ENCODE measurements around the gene ZSCAN18.
"Not testable (repeated sequence)": the region's sequence is repeated elsewhere in the genome, so short reads cannot be mapped to it uniquely, and the experiment has no call there.

Gene ZSCAN18, protein sequence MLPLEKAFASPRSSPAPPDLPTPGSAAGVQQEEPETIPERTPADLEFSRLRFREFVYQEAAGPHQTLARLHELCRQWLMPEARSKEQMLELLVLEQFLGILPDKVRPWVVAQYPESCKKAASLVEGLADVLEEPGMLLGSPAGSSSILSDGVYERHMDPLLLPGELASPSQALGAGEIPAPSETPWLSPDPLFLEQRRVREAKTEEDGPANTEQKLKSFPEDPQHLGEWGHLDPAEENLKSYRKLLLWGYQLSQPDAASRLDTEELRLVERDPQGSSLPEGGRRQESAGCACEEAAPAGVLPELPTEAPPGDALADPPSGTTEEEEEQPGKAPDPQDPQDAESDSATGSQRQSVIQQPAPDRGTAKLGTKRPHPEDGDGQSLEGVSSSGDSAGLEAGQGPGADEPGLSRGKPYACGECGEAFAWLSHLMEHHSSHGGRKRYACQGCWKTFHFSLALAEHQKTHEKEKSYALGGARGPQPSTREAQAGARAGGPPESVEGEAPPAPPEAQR

DNA sequence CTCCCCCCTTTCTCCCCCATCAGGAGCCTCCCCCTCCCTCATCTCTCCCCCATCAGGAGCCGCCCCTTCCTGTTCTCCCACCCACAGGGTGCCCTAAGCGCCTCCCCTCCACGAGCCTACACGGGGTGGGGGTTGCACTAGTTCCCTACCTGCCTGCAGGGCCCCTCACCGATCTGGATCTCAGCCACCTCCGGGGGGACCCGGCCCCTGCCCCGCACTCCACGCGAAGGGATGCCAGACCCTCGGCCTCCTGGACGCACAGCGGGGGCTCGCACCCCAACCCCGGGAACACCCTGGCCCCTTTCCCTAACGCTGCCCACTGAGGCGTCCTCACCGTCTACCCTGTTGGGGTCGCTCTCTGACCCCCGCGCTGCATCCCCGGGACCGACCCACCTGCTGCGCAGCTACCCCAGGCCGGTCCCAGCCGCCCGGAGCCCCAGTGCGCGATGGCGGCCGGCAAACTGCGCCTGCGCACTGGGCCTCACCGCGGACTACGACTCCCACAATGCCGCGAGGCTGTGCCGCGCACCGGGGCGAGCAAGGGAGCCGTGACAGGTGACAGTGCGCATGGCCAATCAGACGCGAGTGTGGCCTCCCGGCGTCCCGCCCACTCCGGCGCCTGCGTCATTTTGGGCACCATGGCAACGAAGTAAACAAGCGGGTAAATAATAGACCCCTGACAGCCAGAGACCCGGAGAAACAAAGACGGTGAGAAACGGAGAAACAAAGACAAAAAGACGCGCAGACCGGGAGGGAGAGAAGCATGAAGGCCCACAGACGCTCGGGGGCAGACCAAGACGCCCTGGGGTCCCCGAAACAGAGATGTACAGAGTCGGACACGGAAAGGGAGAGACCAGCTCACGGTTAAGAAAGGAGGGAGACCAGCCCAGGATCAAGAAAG, at the start of gene ZSCAN18:
Gene ZSCAN18 (minus strand): TSS at position 451 of the 901 bp plus-strand sequence. CDS start 7,964 bp downstream, outside the sequence.
- DNase-seq (ENCODE audit: low read depth in 3 of 3, low spot score in 1 of 3) = peak; percentile 86 to 93 (median 91)

DNA sequence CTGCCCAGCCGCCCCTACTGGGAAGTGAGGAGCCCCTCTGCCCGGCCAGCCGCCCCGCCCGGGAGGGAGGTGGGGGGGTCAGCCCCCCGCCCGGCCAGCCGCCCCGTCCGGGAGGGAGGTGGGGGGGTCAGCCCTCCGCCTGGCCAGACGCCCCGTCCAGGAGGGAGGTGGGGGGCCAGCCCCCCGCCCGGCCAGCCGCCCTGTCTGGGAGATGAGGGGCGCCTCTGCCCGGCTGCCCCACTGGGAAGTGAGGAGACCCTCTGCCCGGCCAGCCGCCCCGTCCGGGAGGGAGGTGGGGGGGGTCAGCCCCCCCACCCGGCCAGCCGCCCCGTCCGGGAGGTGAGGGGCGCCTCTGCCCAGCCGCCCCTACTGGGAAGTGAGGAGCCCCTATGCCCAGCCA, 49.4 kb upstream of the ZSCAN18 start:
- not testable (repeated sequence) for DNase-seq (ENCODE audit: low read depth in 3 of 3, low spot score in 1 of 3)

DNA sequence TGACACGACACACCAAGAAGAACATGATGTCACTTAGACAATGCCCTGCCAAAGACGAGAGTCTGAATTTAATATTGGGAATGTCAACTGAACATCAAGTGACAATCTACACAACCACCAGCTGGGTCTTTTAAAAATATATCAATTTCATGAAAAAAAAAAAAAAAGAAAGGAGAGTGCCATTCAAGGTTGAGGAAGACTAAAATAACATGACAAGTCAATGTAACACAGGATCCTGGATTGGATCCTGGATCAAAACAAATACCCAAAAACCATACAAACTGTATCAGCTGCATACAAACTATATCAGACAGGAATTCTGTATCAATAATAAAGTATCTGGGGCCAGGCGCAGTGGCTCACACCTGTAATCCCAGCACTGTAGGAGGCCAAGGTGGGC, 47.8 kb upstream of the ZSCAN18 start:
- DNase-seq (ENCODE audit: low read depth in 3 of 3, low spot score in 1 of 3) = no peak

DNA sequence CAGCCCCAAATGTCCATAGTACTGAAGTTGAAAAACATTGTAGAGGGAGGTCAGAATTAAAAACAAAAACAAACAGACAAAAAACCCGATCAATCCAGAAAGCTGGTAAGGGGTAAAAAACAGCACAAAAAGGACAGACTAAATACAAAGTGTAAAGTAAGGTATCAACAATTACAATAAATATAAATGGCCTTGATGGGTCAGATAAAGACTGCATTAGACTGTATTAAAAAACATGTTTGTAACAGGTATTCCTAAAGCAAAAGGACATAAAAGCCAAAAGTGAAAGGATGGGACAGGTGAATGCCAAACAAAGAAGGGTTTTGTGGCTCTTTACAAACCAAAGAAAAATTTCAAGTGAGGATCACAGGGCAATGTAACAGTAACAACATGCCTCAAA, 36.2 kb upstream of the ZSCAN18 start:
- DNase-seq (ENCODE audit: low read depth in 3 of 3, low spot score in 1 of 3) = no peak

DNA sequence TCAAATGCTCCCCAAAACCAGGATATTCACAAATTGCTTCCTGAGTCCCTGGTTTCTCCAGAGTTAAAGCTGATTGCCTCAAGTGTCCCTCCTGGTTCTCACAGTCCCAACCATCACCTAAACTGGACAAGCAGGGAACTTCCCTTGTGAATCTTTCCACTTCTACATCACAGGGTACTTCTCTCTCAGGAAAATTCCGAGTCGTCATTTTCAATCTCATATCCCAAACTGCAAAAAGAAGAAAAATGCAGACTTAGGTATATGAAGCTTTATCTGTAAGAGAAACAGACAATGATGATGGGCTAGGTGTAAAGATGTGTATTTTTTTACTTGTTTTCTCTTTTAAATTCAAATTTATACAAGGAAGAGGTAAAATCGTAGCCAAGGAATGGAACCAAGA, 31.3 kb upstream of the ZSCAN18 start:
- DNase-seq (ENCODE audit: low read depth in 3 of 3, low spot score in 1 of 3) = no peak

DNA sequence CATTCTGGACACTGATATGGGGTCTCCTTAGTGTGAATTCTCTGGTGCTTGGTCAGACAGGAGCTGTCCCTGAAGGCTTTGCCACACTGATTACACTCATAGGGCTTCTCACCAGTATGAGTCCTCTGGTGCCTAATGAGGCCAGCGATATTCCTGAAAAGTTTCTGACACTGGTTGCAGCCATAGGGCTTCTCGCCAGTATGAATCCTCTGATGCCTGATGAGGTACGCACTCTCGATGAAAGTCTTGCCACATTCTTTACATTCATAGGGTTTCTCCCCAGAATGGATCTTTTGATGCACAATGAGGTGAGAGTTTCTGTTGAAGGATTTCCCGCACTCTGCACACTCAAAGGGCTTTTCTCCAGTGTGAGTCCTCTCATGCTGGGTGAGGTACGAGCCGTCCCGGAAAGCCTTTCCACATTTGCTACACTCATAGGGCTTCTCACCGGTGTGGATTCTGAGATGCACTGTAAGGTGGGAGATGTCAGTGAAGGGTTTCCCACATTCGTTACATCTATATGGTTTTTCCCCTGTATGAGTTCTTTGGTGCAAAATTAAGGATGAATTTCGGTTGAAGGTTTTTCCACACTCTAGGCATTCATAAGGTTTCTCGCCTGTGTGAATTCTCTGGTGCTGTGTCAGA, 30.1 kb upstream of the ZSCAN18 start:
- no peak for DNase-seq (ENCODE audit: low read depth in 3 of 3, low spot score in 1 of 3)

DNA sequence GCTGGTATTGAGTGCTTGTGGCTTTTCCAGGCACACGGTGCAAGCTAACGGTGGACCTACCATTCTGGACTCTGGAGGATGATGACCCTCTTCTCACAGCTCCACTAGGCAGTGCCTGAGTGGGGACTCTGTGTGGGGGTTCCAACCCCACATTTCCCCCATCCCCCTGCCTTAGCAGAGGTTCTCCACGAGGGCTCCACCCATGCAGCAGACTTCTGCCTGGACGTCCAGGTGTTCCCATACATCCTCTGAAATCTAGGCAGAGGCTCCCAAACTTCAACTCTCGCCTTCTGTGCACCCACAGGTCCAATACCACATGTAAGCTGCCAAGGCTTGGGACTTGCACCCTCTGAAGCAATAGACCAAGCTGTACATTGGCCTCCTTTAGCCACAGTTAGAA, 25.3 kb upstream of the ZSCAN18 start:
- no peak for DNase-seq (ENCODE audit: low read depth in 3 of 3, low spot score in 1 of 3)

DNA sequence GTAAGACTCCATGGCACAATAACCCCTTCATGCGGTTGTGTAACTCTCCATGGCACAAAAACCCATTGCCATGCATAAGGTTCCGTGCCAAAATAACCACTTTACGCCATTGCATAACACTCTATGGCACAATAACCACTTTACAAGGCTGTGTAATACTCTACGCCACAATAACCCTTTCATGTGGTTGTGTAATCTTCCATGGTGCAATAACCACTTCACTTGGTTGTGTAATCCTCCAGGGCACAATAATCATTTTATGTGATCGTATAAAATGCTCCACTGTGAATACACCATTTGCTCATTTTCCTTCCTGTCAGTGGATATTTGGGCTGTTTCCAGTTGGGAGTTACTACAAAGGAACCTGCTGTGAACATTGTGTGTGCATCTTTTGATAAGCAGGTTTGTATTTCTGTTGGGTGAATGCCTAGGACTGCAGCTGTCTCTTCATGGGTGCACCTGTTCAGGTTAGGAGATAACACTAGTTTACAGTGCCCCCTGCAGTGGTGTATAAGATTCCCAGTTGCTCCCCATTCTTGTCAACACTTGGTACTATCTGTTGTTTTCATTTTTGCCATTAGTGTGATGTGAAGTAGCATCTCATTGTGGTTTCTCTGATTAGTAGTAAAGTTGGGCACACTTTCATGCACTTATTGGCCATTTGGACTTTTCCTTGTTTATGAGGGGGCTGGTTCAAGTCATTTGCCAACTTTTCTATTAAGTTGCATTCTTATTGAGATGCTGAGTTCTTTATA, 21.1 kb upstream of the ZSCAN18 start:
- no peak for DNase-seq (ENCODE audit: low read depth in 3 of 3, low spot score in 1 of 3)

DNA sequence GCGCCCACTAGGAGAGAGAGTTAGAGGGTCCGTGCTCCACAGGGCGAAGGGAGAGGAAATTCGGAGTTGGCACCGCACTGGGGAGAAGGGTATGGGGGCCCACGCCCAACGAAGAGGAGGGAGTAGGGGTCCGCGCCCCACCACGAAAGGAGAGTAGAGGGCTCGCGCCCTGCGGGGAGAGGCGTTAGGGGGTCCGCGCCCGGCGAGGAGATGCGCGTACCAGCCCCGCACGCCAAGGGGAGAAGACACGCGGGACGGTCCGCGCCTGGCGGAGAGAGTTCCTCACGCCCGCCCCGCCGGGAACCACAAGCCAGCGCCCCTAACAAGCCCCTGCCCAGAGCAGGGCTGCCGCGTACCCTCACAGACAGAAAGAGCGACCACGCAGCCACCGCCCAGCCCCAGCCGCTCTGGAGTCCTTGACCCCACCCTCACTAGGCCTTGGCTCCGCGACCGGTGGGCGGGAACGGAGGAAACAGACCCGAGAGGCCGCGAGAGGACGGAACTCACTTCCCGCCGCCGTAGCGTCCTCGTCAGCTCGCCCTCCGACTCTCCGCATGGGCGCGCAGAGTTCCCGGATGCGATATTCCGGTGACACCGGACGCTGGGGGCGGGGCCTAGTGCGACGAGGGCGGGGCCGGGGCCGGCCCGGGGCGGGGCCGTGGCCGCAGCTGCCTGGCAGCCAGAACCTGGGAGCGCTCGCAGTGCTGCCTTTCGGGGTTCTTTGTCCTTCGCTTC, 20.0 kb upstream of the ZSCAN18 start:
- no peak for DNase-seq (ENCODE audit: low read depth in 3 of 3, low spot score in 1 of 3)

DNA sequence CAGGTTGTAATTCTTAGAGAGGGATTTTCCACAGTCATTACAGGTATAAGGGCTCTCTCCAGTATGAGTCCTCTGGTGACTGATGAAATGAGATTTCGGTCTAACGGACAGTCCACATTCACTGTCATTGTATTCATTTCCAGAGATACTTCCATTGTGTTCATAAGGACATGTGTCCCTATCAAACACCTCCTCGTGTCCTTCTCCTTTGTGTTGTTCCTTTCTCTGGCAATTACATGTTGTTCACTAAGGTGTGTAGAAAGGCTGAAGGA, 10.5 kb upstream of the ZSCAN18 start:
- DNase-seq (ENCODE audit: low read depth in 3 of 3, low spot score in 1 of 3) = no peak

DNA sequence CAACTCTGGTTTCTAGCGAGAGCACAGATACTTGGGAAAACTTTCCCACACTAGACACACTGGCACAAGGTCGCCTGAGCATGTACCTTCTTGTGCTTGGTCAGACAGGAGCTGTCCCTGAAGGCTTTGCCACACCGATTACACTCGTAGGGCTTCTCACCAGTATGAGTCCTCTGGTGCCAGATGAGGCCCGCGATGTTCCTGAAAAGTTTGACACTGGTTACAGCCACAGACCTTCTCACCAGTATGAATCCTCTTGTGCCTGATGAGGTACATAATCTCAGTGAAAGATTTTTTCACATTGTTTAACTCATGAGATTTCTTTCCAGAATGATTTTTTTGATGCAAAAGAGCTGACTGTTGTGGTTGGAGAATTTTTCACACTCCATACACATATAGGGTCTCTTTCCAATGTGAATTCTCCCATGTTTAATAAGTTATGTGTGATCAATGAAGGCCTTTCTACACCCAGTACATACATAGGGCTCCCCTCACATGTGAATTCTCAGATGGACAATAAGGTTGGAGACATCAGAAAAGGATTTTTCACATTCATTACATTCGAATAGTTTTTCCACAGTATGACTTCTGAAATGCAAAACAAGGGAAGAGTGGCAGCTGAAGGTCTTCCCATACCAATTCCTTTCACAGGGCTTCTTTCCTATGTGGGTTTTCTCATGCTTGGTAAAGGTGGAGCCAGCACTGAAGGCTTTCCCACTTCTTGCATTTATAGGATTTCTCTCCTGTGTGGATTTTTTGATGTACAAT, 9.9 kb upstream of the ZSCAN18 start:
- DNase-seq (ENCODE audit: low read depth in 3 of 3, low spot score in 1 of 3) = no peak

DNA sequence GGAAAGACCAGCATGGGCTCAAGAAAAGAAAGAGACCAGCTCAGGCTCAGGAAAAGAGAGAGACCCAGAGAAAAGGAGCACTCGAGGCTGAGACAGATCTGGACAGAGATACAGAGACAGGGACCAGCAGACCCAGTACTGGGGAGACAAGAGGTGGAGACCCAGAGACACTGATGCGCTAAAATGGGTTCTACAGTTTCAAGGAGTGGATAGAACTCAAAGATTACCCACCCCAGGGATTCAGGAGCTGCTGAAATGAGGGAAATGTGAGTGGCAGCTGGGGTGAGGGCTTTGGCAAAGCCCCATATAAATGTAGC, 609 bp upstream of the ZSCAN18 start:
- DNase-seq (ENCODE audit: low read depth in 3 of 3, low spot score in 1 of 3) = no peak

DNA sequence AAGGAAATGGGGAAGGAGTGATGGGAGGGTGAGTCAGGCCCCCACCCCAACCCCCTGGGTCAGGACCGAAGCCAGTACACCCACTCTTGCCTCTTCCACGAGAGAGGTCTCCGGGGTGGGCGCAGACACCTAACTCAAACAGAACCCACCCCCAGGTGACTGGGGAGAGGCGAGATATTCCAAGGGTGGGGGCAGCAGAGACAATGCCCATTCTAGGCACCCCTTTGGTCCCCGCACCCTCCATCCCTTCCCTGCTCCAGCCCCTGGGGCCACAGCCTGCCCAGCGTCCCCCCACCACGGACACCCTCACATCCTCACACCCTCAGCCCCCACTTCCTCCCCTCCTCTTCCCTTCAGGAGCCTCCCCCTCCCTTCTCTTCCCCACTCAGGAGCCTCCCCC, 682 bp downstream of the ZSCAN18 start:
- no peak for DNase-seq (ENCODE audit: low read depth in 3 of 3, low spot score in 1 of 3)

DNA sequence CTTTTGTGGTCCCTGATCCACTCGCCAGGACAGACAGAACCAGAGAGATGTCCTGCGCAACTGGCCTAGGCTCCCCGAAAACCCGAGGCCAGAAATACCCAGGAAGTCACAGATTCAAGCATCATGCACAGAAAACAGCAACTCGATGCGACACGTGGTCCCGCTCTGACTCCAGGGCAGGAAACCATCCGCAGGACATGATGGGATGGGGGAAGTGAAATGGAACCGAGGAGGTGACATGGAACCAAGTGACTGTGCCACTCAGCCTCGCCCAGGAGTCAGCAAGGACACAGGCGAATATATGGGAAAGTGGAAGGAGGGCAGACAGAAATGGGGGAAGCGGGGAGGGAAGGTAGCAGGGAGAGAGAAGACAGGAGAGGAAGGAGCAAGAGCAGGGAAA, 1.1 kb downstream of the ZSCAN18 start:
- no peak for DNase-seq (ENCODE audit: low read depth in 3 of 3, low spot score in 1 of 3)

DNA sequence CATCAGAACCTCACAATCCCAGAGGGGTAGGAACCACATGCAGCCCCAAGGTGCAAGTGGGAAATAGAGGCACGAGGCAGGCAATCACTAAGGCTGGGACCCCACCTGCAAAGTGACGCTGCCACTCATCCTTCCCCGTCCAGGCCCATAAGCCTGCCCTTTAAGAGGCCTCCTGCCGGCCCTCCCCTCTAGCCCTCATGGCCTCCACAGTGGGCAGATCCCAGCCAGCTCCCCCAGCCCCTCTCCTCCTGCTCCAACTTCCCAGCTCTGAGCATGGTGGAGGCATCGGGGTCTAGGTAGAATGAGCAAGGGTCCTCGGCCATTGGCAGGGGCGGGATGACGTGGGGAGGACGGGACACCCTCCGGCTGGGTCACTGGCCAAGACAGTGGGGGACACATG, 2.7 kb downstream of the ZSCAN18 start:
- no peak for DNase-seq (ENCODE audit: low read depth in 3 of 3, low spot score in 1 of 3)

DNA sequence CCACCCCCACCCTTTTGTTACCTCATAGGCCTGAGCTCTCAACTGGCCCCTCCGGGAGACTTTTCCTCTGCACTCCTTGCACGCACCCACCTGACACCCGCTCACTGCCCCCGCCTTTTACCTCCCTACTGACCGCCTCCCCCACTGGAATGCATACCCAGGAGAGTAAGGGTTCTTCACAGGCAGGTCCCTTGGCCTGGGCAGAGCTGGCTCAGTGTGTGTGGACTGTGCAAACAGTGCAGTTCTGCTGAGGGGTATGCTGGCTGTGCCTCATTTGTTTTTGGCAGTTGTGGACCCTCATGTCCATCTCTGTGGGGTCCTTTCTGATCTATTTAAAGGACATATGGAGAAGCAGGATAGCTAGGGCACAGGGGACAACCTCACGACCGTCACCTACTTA, 5.0 kb downstream of the ZSCAN18 start:
- no peak for DNase-seq (ENCODE audit: low read depth in 3 of 3, low spot score in 1 of 3)

DNA sequence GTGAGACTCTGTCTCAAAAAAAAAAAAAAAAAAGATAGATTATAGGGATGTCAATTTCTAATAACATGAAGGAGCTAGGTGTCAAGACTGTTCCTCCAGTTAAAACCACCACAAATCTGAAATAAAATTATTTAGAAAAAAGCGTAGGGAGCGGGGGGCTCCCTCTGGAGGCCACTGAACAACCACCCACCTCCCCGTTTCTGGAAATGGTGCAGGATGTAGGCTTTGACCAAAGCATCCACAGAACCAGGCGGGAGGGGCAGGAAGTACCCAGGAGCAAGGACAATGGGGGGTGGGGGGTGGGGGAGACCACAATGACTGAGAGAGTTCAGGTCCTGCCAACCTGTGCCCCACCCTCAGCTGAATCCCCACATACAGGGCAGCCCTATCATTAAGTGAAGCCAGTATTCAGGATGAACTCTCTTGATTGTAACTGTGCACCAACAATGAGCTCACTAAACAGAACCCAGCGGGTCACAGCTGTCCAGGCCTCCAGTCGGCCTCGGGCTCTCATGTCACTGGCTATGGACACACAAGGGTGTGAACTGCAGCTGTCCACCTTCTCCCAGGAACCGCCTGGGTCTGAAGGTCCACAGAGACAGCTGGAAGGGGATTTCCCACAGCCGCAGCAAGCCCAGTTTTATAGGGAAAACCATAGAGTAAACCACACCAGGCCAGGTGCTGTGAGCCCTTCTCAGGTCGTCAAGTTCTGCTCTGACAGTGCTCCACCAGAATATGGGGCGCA, 6.6 kb downstream of the ZSCAN18 start:
- DNase-seq (ENCODE audit: low read depth in 3 of 3, low spot score in 1 of 3) = no peak

DNA sequence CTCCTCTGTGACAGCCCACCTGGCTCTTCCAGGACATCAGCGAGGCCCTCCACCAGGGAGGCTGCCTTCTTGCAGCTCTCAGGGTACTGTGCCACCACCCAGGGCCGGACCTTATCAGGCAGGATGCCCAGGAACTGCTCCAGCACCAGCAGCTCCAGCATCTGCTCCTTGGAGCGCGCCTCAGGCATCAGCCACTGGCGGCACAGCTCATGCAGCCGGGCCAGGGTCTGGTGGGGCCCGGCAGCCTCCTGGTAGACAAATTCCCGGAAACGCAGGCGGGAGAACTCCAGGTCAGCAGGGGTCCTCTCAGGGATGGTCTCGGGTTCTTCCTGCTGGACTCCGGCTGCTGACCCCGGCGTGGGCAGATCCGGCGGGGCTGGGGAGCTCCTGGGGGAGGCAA, 8.2 kb downstream of the ZSCAN18 start:
- DNase-seq (ENCODE audit: low read depth in 3 of 3, low spot score in 1 of 3) = no peak

DNA sequence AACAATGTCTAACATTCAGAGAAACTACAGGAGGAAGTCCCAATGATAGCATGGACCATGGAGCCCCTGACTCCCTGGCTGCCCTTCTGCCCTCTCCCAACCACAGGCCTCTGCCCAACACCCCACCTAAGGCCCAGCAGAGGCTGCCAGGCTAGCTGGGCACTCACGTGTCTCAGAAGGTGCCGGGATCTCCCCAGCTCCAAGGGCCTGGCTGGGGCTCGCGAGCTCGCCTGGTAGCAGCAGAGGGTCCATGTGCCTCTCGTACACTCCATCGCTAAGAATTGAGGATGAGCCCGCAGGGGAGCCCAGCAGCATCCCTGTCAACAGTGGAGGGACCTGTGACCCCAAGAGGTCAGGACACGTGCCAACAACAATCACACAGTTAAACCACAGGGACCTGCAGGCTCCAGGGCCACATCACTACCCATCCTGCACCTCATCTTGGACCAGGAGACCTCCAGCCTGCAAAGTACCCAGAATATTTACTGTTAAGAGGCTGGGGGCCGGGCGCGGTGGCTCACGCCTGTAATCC, 9.4 kb downstream of the ZSCAN18 start:
- DNase-seq (ENCODE audit: low read depth in 3 of 3, low spot score in 1 of 3) = no peak

All from stimulated activated CD4-positive, alpha-beta T cell treated with anti-CD3 and anti-CD28 coated beads, TNF-alpha, amount 100 ng/mL, for 1 hour (primary cell).